IMR-90 (cell line): ENCODE data around the gene ZNF335. TPM values are rescaled to one million over a fixed set of nuclear protein-coding genes. Genes with fewer than 3 reads are reported as not detected.
A peak's percentile ranks its signal among the peaks of the same experiment; 100 is the strongest.

Experiments
- ATAC-seq: fragments of 200-7000 bp; cut with Tn5 transposase; 2 replicates; pipeline ENCODE4 v1.9.1; 2020; ENCODE audit warnings: low read depth, mild to moderate bottlenecking, moderate library complexity
- BruUV-seq: library from RNA; stranded (reverse); fragments of 400-500 nt; replicated peaks from 2 replicates; lab custom pipeline; 2021; lab: Mats Ljungman, UMichigan
- CTCF ChIA-PET: fragments of 300-600 bp; formaldehyde crosslinking; extraction: SDS; loops from one replicate; lab custom pipeline; 2021; ENCODE audit warnings: antibody characterized with exemption; lab: Yijun Ruan, JAX
- POLR2A ChIA-PET: fragments of 300-600 bp; sonication (Branson Sonifier 250); formaldehyde crosslinking; loops from one replicate; lab custom pipeline; 2022; ENCODE audit warnings: antibody characterized with exemption; ENCODE audit not compliant: unreplicated experiment; lab: Charles Lee
- DNase-seq: peaks from one replicate; pipeline ENCODE4 v3.0.0; 2013
- H2AFZ ChIP-seq: replicated peaks from 2 replicates; pipeline ENCODE3; 2013; ENCODE audit warnings: low read length, mild to moderate bottlenecking; ENCODE audit not compliant: poor library complexity
- H2AK5ac ChIP-seq: 2 replicates; pipeline ENCODE4 v1.6.1; 2013; ENCODE audit warnings: low read depth, low read length, inconsistent platforms
- H2AK9ac ChIP-seq: replicated peaks from 2 replicates; pipeline ENCODE3; 2013; ENCODE audit warnings: mild to moderate bottlenecking, low read depth, low read length, moderate library complexity; ENCODE audit not compliant: poor library complexity
- H2BK120ac ChIP-seq: 2 replicates; pipeline ENCODE4 v1.6.1; 2013; ENCODE audit warnings: low read depth, low read length, inconsistent platforms
- H2BK15ac ChIP-seq: 3 replicates; pipeline ENCODE4 v1.6.1; 2013; ENCODE audit warnings: low read depth, low read length, inconsistent platforms
- H2BK20ac ChIP-seq: 2 replicates; pipeline ENCODE4 v1.6.1; 2013; ENCODE audit warnings: low read depth, mild to moderate bottlenecking, inconsistent platforms, low read length, moderate library complexity
- H2BK5ac ChIP-seq: 2 replicates; pipeline ENCODE4 v1.6.1; 2013; ENCODE audit warnings: mild to moderate bottlenecking, low read depth, low read length, inconsistent platforms; ENCODE audit not compliant: poor library complexity, severe bottlenecking
- H3K14ac ChIP-seq: replicated peaks from 2 replicates; pipeline ENCODE4 v1.6.1; 2013; ENCODE audit warnings: low read depth, low read length, inconsistent platforms
- H3K18ac ChIP-seq: 2 replicates; pipeline ENCODE4 v1.6.1; 2013; ENCODE audit warnings: low read depth, low read length, control low read depth
- H3K23ac ChIP-seq: 2 replicates; pipeline ENCODE4 v1.6.1; 2013; ENCODE audit warnings: low read depth, low read length, inconsistent platforms
- H3K27ac ChIP-seq: 2 replicates; pipeline ENCODE4 v1.5.1; 2013; ENCODE audit warnings: mild to moderate bottlenecking, control low read depth, low read length; ENCODE audit not compliant: insufficient read depth
- H3K27me3 ChIP-seq: 2 replicates; pipeline ENCODE4 v1.6.1; 2013; ENCODE audit warnings: low read length; ENCODE audit not compliant: control insufficient read depth, insufficient read depth
- H3K36me3 ChIP-seq: 2 replicates; pipeline ENCODE4 v1.6.1; 2013; ENCODE audit warnings: low read length, mixed read lengths; ENCODE audit not compliant: control insufficient read depth, insufficient read depth
- H3K4ac ChIP-seq: 2 replicates; pipeline ENCODE4 v1.6.1; 2013; ENCODE audit warnings: low read depth, low read length, inconsistent platforms
- H3K4me1 ChIP-seq: 2 replicates; pipeline ENCODE4 v1.6.1; 2013; ENCODE audit warnings: low read length, mixed read lengths; ENCODE audit not compliant: control insufficient read depth, insufficient read depth
- H3K4me2 ChIP-seq: 2 replicates; pipeline ENCODE4 v1.6.1; 2013; ENCODE audit warnings: low read depth, mild to moderate bottlenecking, control low read depth, low read length, moderate library complexity
- H3K4me3 ChIP-seq: 2 replicates; pipeline ENCODE4 v1.5.1; 2013; ENCODE audit warnings: low read depth, mild to moderate bottlenecking, control low read depth, low read length, moderate library complexity; ENCODE audit not compliant: insufficient read depth
- H3K56ac ChIP-seq: 2 replicates; pipeline ENCODE4 v1.6.1; 2013; ENCODE audit warnings: low read length, inconsistent platforms; ENCODE audit not compliant: insufficient read depth; ENCODE audit errors: extremely low read depth
- H3K79me1 ChIP-seq, 2 experiments: 2 replicates each; pipeline ENCODE4 v1.6.1; 2013; ENCODE audit warnings: low read length in 2 of 2, inconsistent platforms in 1 of 2, low read depth in 1 of 2
- H3K9ac ChIP-seq: 2 replicates; pipeline ENCODE4 v1.6.1; 2013; ENCODE audit warnings: low read depth, low read length, control low read depth
- H3K9me1 ChIP-seq: 2 replicates; pipeline ENCODE4 v1.6.1; 2013; ENCODE audit warnings: low read length, inconsistent platforms; ENCODE audit not compliant: insufficient read depth
- H3K9me3 ChIP-seq: 2 replicates; pipeline ENCODE4 v1.6.1; 2013; ENCODE audit warnings: low read length; ENCODE audit not compliant: control insufficient read depth, insufficient read depth
- H4K20me1 ChIP-seq: 2 replicates; pipeline ENCODE4 v1.6.1; 2013; ENCODE audit warnings: low read length, inconsistent platforms; ENCODE audit not compliant: insufficient read depth
- H4K5ac ChIP-seq: 2 replicates; pipeline ENCODE4 v1.6.1; 2013; ENCODE audit warnings: mild to moderate bottlenecking, low read depth, low read length, control low read depth
- H4K8ac ChIP-seq, 2 experiments: 2 replicates each; pipeline ENCODE4 v1.6.1; 2013; ENCODE audit warnings: low read depth in 2 of 2, low read length in 2 of 2, control low read depth in 1 of 2, inconsistent platforms in 1 of 2
- H4K91ac ChIP-seq: 2 replicates; pipeline ENCODE4 v1.6.1; 2013; ENCODE audit warnings: low read depth, low read length, inconsistent platforms; ENCODE audit not compliant: insufficient read depth
- NFE2L2 ChIP-seq: fragments of 150-350 bp; IDR thresholded peaks from 2 replicates; pipeline ENCODE4 v1.6.1; 2016; ENCODE audit warnings: low read depth, mild to moderate bottlenecking, low read length
- SMC3 ChIP-seq: fragments of 150-350 bp; IDR thresholded peaks from 2 replicates; pipeline ENCODE4 v1.6.1; 2016; ENCODE audit warnings: low read depth, mild to moderate bottlenecking, antibody characterized with exemption, low read length, moderate library complexity
- WGBS, 2 experiments: methylation state at CpG; one replicate each; pipeline versions ENCODE4 v1.1.5 to v1.1.7; 2013; ENCODE audit warnings: missing lambda C conversion rate in 2 of 2; ENCODE audit not compliant: insufficient read length in 1 of 2; ENCODE audit errors: extremely low coverage in 2 of 2; 5-methylcytosine and 5-hydroxymethylcytosine counted together
- dilution Hi-C: fragments of 300-500 bp; cut with HindIII; formaldehyde crosslinking; loops from one replicate; pipeline ENCODE4 v1.14.3; 2018; ENCODE audit warnings: low sequenced_read_pairs; ENCODE audit not compliant: unreplicated experiment
- in situ Hi-C: fragments of 300-500 bp; cut with MboI; formaldehyde crosslinking; loops from 3 replicates; pipeline ENCODE4 v1.14.3; 2019; ENCODE audit warnings: low sequenced_read_pairs, inconsistent platforms, mixed read lengths
- intact Hi-C: fragments of 100-400 bp; cut with micrococcal nuclease; formaldehyde crosslinking; loops from 2 replicates; pipeline ENCODE4 v1.10.0; 2022
- polyA plus RNA-seq, 3 experiments: library from polyadenylated mRNA; depleted of rRNA; stranded (reverse); fragments of >200 nt; gene quantifications; 2 replicates each; pipeline ENCODE4 v1.2.3, GENCODE V29; 2012; ENCODE audit warnings: low replicate concordance in 1 of 3
- total RNA-seq: library from RNA; depleted of rRNA; stranded (reverse); fragments of >200 nt; gene quantifications from 2 replicates; pipeline ENCODE4 v1.2.3, GENCODE V29; 2012
- TF ChIP-seq, protein P1 (sequence below): fragments of 150-350 bp; IDR thresholded peaks from 2 replicates; pipeline ENCODE4 v1.6.1; 2017; ENCODE audit warnings: mild to moderate bottlenecking, antibody characterized with exemption, low read length, low read depth

ZNF335 gene
- total and polyA plus RNA-seq, 2 of the 4 experiments (the other 2 are of a cell fraction): 11.8 to 17.8 TPM

DNA sequence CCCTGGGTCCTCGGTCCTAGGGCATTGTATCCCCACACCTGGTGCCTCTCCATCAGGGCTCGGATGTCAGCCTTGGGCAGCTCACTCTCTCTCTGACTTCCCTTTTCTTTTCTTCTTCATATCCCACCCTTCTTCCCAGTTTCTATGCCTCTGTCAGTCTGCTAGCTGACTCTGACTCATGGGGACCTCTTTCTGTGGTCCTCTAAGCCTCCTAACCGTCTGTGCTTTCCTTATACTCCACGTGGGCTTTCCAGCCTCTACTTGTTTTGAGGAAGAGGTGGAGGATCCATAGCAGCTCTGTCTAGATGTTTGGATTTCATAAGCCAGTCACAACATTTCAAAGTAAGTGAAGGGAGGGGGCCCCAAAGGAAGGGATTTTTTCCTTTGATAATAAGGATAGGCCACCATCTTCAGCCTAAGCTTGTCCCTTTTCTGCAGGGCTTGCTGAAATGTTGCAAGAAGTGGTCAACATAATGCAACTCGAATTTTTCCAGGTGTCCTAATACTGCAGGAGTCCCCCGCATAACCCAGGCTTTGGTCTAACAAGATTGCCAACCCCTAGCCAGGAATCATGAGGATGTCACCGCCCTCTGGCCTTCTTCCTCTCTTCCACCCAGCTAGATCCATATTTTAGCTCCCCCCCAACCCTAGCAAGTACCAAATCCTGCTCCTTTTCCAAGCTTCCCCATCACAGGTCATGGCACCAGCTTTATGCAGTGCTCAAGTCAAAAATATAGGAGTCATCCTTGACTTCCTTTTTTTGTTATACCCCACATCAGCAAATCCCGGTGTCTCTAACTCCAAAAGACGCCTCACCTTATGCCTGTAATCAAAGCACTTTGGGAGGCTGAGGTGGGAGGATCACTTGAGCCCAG lies 51.3 kb downstream of the ZNF335 start:
- Histone ChIP-seq H3K79me1 (no peaks in the 10 kb centered on the region), H3K27me3 (no peaks in the 10 kb centered on the region), H2BK15ac (peak overlapping the region; percentile 85; the same call in 1 of the 3 replicates), H3K23ac (peak overlapping the region; percentile 49; the same call in 1 of the 2 replicates), H3K4me3 (no peak overlapping the region), H3K18ac (peak overlapping the region; percentile 80), H3K4ac (peak overlapping the region; percentile 73), H2BK5ac (peak overlapping the region; percentile 78), H2AK9ac (peak overlapping the region; percentile 80), H3K9me1 (no peaks in the 10 kb centered on the region; the same call in 1 of the 2 replicates), H3K27ac (peak overlapping the region; percentile 85; the same call in 1 of the 2 replicates), H4K20me1 (no peaks in the 10 kb centered on the region), H4K5ac (peak overlapping the region; percentile 98), H4K8ac (peak overlapping the region; percentile 62 to 71), H3K36me3 (no peaks in the 10 kb centered on the region), H2BK120ac (peak overlapping the region; percentile 71), H3K9ac (peak overlapping the region; percentile 55; the same call in 1 of the 2 replicates), H4K91ac (peak overlapping the region; percentile 62), H3K4me1 (peaks cover 30% of the 10 kb centered on the region), H2AFZ (peak overlapping the region; percentile 81), H3K9me3 (no peaks in the 10 kb centered on the region), H3K14ac (peak overlapping the region; percentile 58; the same call in 1 of the 2 replicates), H3K4me2 (peak overlapping the region; percentile 53), H2AK5ac (peak overlapping the region; percentile 95), H3K56ac (no peak overlapping the region), H2BK20ac (peak overlapping the region; percentile 76)
- WGBS, 2 experiments: 94% methylated on average over 2 of the region's 9 CpGs; no CpG with 5 or more reads in 1 of the 2 experiments
- DNase-seq (peak; percentile 50), ATAC-seq (no peak)
- dilution Hi-C loops (no loop called here), in situ Hi-C loops (loop anchor here (25.0 kb wide), 1 partner anchor 583 kb away; the partner anchor contains the start of gene SDC4), intact Hi-C loops (no loop called here)
- TF ChIP-seq SMC3 (no peak), NFE2L2 (no peak)
- TF ChIP-seq, protein P1, sequence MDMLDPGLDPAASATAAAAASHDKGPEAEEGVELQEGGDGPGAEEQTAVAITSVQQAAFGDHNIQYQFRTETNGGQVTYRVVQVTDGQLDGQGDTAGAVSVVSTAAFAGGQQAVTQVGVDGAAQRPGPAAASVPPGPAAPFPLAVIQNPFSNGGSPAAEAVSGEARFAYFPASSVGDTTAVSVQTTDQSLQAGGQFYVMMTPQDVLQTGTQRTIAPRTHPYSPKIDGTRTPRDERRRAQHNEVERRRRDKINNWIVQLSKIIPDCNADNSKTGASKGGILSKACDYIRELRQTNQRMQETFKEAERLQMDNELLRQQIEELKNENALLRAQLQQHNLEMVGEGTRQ: peak; percentile 26; the same call in 1 of the 2 replicates
- ChIA-PET CTCF (interaction anchor here (0.6 kb wide), 1 partner anchor 942 kb away, joined by 5 read pairs; no protein-coding TSS in a partner anchor), POLR2A (interaction anchor here (0.7 kb wide), 1 partner anchor 14 kb away, joined by 3 read pairs; no protein-coding TSS in a partner anchor)
- no TSS peak for BruUV-seq
